Stimulated activated naive CD8-positive, alpha-beta T cell treated with anti-CD3 and anti-CD28 coated beads, Interleukin-15, amount 100 ng/mL, for 72 hours (primary cell): ENCODE results near the gene HMCN2.
A peak's percentile ranks its signal among the peaks of the same experiment; 100 is the strongest.

ENCODE experiments used
- ATAC-seq: fragments of 150-1000 bp; cut with Tn5 transposase; 2 replicates; pipeline ENCODE4 v1.10.0; 2021; ENCODE audit warnings: mild to moderate bottlenecking, moderate library complexity
- DNase-seq, 2 donors: peaks; one replicate each; pipeline ENCODE4 v3.0.0; 2021 to 2022
- H3K27ac Mint-ChIP-seq, 2 donors: one replicate each; pipeline ENCODE4 v1.8.0; 2022; ENCODE audit warnings: mild to moderate bottlenecking in 2 of 2, mixed read lengths in 2 of 2, moderate library complexity in 2 of 2
- H3K27me3 Mint-ChIP-seq: one replicate; pipeline ENCODE4 v1.8.0; 2022; ENCODE audit warnings: mixed read lengths
- H3K4me1 Mint-ChIP-seq: one replicate; pipeline ENCODE4 v1.8.0; 2022; ENCODE audit warnings: mild to moderate bottlenecking, mixed read lengths
- H3K4me3 Mint-ChIP-seq, 2 donors: one replicate each; pipeline ENCODE4 v1.8.0; 2022; ENCODE audit warnings: mild to moderate bottlenecking in 2 of 2, mixed read lengths in 2 of 2, moderate library complexity in 1 of 2
- H3K9me3 Mint-ChIP-seq, 2 donors: one replicate each; pipeline ENCODE4 v1.8.0; 2022; ENCODE audit warnings: mixed read lengths in 2 of 2

Gene HMCN2

DNA sequence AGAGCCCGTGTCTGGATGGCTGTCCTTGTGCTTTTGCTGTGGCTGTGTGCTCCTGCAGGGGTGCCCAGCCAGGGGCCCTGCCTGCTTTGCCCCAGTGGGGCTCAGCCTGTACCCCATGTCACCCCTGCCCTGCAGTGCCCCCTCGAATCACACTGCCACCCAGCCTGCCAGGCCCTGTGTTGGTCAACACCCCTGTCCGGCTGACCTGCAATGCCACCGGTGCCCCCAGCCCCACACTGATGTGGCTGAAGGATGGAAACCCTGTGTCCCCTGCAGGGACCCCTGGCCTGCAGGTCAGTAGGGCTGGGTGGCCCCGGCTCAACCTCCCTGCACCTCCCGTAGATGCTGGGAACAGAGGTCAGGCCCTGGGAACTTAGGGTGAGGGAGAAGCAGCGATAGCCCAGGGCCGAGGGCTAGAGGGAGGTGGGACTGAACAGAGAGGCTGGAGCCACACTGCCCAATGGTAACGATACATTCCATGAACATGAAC lies 96.4 kb downstream of the HMCN2 start:
- no peak overlapping the region for H3K4me3 Mint-ChIP-seq
- no peaks in the 10 kb centered on the region for H3K4me1 Mint-ChIP-seq
- peaks cover 0 to 2% of the 10 kb centered on the region in 2 donors for H3K9me3 Mint-ChIP-seq
- DNase-seq (no peak), ATAC-seq (no peak)
- H3K27me3 Mint-ChIP-seq: no peaks in the 10 kb centered on the region
- no peak overlapping the region for H3K27ac Mint-ChIP-seq

DNA sequence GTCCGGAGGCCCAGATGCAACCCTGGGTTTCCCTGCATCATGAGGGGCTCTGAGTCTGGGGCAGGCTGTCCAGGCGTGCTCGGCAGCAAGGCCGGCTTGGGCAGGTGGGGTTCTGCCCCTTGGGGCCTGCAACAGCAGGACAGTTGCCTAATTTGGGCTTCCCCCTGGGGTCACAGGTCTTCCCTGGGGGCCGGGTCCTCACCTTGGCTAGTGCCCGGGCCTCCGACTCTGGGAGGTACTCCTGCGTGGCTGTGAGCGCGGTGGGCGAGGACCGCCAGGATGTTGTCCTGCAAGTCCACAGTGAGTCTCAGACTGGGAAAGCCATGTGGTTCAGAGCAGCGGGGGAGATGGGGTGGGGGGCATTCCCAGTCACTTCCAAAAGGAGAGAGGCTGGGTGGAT lies 97.1 kb downstream of the HMCN2 start:
- Mint-ChIP-seq H3K27ac (no peak overlapping the region), H3K4me1 (peaks cover under 1% of the 10 kb centered on the region), H3K9me3 (peaks cover 0 to 9% of the 10 kb centered on the region in 2 donors), H3K27me3 (no peaks in the 10 kb centered on the region), H3K4me3 (no peak overlapping the region)
- no peak for DNase-seq
- no peak for ATAC-seq

DNA sequence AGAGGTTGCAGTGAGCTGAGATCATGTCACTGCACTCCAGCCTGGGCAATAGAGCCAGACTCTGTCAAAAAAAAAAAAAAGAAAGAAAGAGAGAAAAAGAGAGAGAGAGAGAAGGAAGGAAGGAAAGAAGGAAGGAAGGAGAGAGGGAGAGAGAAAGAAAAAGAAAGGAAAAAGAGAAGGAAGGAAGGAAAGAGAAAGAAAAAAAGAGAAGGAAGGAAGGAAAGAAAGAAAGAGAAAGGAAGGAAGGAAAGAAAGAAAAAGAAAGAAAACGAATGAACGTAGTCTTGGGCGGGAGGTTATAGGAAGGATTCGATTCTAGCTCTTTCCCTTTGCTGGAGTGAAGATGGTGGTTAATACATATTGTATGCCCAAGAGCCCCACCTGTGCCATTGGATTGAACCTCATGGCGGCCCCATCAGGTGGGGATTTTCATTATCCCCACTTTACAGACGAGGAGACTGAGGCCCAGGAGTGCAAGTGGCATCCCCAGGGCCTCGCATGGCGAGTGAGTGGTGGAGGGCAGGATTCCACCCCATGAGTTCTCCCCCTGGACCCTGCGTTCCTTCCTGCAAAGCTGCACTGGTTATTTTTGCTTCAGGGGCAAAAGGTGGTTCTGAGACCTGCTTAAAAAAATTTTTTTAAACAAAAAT lies 98.3 kb downstream of the HMCN2 start:
- ATAC-seq: no peak
- H3K4me3 Mint-ChIP-seq: no peak overlapping the region
- H3K4me1 Mint-ChIP-seq: peaks cover 13% of the 10 kb centered on the region
- no peaks in the 10 kb centered on the region for H3K27me3 Mint-ChIP-seq
- DNase-seq: no peak
- peaks cover 0 to 21% of the 10 kb centered on the region in 2 donors for H3K9me3 Mint-ChIP-seq
- no peak overlapping the region for H3K27ac Mint-ChIP-seq

DNA sequence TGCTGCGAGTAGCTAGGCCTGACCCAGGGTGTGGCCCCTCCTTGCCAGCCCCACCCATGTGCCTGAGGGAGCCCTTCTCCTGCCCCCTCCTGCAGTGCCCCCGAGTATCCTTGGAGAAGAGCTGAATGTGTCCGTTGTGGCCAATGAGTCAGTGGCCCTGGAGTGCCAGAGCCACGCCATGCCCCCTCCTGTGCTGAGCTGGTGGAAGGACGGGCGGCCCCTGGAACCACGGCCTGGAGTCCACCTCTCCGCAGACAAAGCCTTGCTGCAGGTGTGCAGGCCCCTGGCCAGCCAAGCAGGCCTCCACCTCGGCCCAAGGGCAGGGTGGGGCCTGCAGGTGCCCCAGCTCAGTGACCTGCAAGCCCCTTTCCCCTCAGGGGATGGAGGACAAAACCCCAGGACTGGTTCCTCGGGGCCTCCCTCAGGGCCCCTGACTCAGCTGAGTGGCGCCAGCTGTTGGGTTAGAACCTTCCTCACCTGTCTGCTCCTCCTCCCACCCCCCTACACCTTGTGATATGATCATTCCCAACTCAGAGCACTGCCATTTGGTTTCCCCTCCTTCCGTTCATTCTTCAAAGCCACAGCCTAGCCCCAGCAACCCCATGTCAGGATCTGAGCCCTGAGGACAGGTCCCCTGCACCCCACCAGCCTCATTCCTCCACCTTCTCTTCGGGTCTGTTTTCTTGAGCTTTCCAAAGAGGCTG lies 99.2 kb downstream of the HMCN2 start:
- Mint-ChIP-seq H3K27ac (peak overlapping the region in 1 of 2 donors; percentile 24), H3K27me3 (no peaks in the 10 kb centered on the region), H3K4me1 (peaks cover 15% of the 10 kb centered on the region), H3K9me3 (peaks cover 0 to 23% of the 10 kb centered on the region in 2 donors), H3K4me3 (no peak overlapping the region)
- no peak for DNase-seq
- ATAC-seq: no peak

DNA sequence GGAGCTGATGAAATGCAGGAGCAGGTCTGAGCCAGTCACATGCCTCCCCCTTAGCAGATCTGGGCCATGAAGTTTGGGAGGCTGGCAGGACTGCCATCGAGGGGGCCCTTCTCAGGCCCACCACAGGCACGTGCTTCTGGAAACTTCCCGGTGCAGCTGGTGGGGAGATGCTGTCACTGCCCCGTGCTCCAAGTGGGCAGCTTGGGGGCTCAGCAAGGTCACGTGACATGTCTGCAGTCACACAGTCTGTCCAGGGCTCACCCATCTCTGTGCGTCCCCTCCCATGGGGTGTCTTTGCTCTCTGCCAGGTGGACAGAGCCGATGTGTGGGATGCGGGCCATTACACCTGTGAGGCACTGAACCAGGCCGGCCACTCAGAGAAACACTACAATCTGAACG lies 99.8 kb downstream of the HMCN2 start:
- Mint-ChIP-seq H3K27me3 (no peaks in the 10 kb centered on the region), H3K4me1 (peaks cover 15% of the 10 kb centered on the region), H3K9me3 (peaks cover 0 to 23% of the 10 kb centered on the region in 2 donors), H3K4me3 (no peak overlapping the region), H3K27ac (peak overlapping the region in 1 of 2 donors; percentile 24)
- DNase-seq (no peak), ATAC-seq (no peak)

DNA sequence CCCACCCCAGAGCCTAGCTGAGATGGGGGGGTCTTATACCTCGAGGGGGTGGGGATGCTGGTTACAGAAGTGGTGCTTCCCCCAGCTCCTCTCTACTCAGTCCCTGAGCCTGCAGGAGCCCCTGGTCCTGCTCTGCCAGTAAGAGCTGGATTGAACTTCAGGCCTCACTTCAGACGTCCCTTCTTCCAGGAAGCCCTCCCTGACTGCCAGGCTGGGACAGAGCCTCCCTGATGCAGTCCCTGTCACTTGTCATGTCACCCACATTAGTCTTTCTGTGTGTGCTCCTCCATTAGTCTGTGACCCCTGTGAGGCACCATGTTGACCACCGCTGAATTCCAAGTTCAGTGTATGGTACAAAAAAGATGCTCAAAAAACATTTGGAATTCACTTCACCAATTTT lies 100.5 kb downstream of the HMCN2 start:
- Mint-ChIP-seq H3K27ac (no peak overlapping the region), H3K9me3 (peaks cover 0 to 23% of the 10 kb centered on the region in 2 donors), H3K4me1 (peaks cover 15% of the 10 kb centered on the region), H3K4me3 (no peak overlapping the region), H3K27me3 (no peaks in the 10 kb centered on the region)
- ATAC-seq: no peak
- no peak for DNase-seq

DNA sequence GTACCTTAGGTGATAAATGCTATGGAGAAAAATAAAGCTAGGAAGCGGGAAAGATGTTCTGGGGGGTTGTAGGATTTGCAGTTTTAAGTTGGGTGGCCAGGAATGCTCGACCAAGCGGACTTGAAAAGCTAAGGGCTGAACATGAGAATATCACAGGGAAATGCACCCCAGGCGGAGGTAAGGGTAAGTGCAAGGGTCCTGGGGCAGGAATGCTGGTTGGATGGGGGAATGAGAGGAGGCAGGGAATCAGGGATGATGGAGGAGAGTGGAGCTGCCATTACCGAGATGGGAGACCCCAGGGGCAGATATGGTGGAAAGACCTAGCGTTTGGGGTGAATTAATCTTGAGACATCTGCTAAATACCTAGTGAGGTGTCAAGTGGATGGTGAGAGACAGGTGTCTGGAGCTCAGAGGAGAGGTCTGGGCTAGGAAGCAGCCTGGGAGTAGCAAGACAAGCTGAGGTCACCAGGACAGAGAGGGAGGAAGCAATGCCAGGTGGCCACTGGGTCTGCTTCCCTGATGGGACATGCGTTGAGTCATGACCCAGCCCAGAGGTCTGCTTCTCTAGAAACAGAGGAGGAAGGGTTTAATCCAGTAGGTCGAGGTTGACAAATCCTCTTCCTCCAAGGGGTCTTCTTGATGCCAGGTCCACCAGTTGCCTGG lies 101.5 kb downstream of the HMCN2 start:
- DNase-seq (no peak), ATAC-seq (no peak)
- peaks cover 15% of the 10 kb centered on the region for H3K4me1 Mint-ChIP-seq
- peak overlapping the region in 1 of 2 donors; percentile 16 for H3K27ac Mint-ChIP-seq
- H3K9me3 Mint-ChIP-seq: peaks cover 0 to 23% of the 10 kb centered on the region in 2 donors
- H3K27me3 Mint-ChIP-seq: no peaks in the 10 kb centered on the region
- no peak overlapping the region for H3K4me3 Mint-ChIP-seq

DNA sequence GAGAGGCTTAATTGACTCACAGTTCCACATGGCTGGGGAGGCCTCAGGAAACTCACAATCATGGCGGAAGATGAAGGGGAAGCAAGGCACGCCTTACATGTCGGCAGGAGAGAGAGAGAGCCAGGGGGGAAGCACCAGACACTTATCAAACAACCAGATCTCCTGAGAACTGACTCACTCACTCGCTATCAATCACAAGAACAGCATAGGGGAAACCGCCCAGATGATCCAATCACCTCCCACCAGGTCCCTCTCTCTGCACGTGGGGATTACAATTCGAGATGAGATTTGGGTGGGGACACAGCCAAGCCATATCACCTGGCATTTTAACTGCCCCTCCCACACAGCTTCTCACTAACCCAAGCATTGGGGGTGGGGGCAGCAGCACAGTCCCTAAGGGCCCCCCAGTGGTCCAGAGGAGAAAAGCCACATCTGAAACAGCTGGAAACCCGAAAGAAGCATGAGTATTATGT lies 103.1 kb downstream of the HMCN2 start:
- peaks cover 15% of the 10 kb centered on the region for H3K4me1 Mint-ChIP-seq
- H3K27ac Mint-ChIP-seq: no peak overlapping the region
- no peak overlapping the region for H3K4me3 Mint-ChIP-seq
- H3K27me3 Mint-ChIP-seq: no peaks in the 10 kb centered on the region
- DNase-seq: peak in 1 of 2 donors; percentile 17
- peak; percentile 72 for ATAC-seq
- H3K9me3 Mint-ChIP-seq: peaks cover 0 to 23% of the 10 kb centered on the region in 2 donors

DNA sequence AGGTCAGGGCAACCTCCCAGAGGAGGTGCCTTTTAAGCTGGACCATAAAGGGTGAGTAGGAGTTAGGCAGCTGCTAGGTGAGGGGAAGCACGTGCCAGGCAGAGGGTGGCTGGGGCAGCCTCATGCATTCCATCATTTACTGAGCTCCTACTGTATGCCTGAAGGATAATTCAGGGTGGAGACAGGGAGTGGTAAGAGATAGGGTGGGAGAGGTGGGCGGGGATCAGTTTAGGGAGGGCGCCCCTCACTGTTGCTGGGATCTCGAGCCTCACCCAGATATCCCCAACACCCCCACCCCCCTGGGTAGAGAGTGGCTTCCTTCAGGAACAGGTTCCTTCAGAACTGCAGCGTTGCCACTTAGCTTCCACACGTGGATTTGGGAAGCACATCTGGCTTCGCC lies 104.7 kb downstream of the HMCN2 start:
- ATAC-seq: no peak
- H3K4me1 Mint-ChIP-seq: peaks cover 15% of the 10 kb centered on the region
- DNase-seq: no peak
- H3K27ac Mint-ChIP-seq: no peak overlapping the region
- H3K4me3 Mint-ChIP-seq: no peak overlapping the region
- no peaks in the 10 kb centered on the region for H3K27me3 Mint-ChIP-seq
- peaks cover 0 to 23% of the 10 kb centered on the region in 2 donors for H3K9me3 Mint-ChIP-seq

DNA sequence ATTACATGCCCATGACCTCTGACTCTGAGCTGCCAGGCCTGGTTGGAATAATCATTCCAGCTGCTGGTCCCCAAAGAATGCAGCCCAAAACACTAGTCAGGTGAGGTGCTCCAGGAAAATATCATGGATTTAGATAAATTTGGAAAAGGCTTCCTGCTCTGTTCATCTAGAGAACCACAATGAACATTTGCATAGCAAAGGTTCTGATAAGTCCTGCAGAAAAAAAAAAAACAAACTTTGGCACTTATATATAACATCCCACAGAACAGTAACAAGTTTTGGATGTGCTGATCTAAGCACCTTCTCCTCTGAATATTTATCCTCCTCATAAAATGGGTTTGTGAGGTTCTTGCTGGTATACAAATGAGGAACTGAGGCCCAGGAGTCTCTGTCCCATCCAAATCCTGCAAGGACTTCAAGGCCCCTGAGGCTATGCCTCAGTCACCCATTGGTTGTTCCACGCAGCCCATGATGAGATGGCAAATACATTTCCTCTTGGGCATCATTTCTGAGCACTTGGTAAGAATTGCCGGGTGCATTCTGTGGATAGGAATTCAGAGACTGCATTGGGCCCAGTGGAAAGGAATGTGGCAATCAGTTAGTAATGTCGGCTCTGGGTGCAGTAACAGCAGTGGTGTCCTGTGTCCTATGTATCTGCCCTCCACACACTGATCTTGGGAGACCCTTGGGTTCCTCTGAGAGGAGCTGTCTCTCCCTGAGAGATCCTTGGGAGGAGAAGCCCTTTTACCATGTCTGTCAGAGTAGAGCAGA lies 105.8 kb downstream of the HMCN2 start:
- ATAC-seq (no peak), DNase-seq (no peak)
- H3K27ac Mint-ChIP-seq: no peak overlapping the region
- peaks cover 0 to 23% of the 10 kb centered on the region in 2 donors for H3K9me3 Mint-ChIP-seq
- H3K27me3 Mint-ChIP-seq: no peaks in the 10 kb centered on the region
- no peak overlapping the region for H3K4me3 Mint-ChIP-seq
- H3K4me1 Mint-ChIP-seq: peaks cover 15% of the 10 kb centered on the region

DNA sequence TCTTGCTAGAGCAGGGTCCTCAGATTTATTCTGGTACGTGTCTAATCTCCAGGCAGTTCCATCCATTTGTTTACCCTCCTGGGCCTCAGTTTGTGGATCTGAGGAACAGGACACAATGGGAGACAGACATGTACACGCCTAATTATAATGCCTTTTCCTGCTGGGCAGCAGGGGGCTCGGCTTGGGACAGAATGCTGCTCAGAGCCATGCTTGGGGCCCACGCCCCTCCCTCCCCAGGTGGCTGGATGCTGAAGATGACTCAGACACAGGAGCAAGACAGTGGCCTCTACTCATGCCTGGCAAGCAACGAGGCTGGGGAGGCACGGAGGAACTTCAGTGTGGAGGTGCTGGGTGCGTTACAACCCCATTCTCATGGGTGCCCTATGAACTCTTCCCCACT lies 106.5 kb downstream of the HMCN2 start:
- Mint-ChIP-seq H3K9me3 (peaks cover 0 to 20% of the 10 kb centered on the region in 2 donors), H3K27ac (no peak overlapping the region), H3K4me3 (no peak overlapping the region), H3K27me3 (no peaks in the 10 kb centered on the region), H3K4me1 (peaks cover 15% of the 10 kb centered on the region)
- ATAC-seq (no peak), DNase-seq (no peak)

DNA sequence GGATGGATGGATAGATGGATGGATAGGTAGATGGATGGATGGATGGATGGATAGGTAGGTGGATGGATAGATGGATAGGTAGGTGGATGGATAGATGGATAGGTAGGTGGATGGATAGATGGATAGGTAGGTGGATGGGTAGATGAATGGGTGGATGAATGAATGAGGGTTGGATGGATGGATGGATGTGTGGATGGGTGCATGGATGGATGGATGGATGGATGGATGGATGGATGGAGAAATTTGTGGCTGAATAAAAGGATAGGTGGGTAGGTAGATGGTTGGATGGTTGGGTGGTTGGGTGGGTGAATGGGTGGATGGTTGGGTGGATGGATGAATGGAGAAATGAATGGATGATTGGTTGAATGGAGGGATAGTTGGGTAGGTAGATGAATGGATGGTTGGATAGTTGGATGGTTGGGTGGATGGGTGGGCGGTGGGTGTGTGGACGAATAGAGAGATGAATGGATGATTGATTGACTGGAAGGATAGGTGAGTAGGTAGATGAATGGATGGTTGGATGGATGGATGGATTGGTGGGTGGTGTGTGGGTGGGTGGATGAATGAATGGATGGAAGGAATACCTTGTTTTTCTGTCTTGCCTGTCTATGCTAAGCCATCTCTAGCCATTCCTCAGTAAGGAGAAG lies 108.2 kb downstream of the HMCN2 start:
- ATAC-seq (no peak), DNase-seq (no peak)
- Mint-ChIP-seq H3K4me1 (peaks cover 3% of the 10 kb centered on the region), H3K27me3 (no peaks in the 10 kb centered on the region), H3K27ac (no peak overlapping the region), H3K9me3 (peaks cover 0 to 3% of the 10 kb centered on the region in 2 donors), H3K4me3 (no peak overlapping the region)

DNA sequence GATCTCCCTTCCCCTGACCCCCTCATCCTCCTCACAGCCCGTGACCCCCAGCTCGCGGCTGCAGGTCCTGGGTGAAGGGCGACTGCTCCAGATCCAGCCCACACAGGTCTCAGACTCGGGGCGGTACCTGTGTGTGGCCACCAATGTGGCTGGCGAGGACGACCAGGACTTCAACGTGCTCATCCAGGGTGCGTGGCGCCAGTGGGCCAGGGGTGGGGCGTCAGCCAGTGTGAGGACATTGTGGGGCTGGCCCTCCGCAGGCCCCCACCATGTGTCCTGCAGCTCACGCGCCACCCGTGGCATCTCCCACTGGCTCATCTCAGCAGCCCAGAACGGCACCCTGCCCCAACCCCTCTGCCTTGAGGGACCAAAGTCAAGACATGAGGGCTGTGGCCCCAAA lies 112.1 kb downstream of the HMCN2 start:
- no peak for ATAC-seq
- H3K27ac Mint-ChIP-seq: no peak overlapping the region
- DNase-seq: no peak
- no peaks in the 10 kb centered on the region for H3K27me3 Mint-ChIP-seq
- no peaks in the 10 kb centered on the region for H3K4me1 Mint-ChIP-seq
- no peaks in the 10 kb centered on the region for H3K9me3 Mint-ChIP-seq
- H3K4me3 Mint-ChIP-seq: no peak overlapping the region

DNA sequence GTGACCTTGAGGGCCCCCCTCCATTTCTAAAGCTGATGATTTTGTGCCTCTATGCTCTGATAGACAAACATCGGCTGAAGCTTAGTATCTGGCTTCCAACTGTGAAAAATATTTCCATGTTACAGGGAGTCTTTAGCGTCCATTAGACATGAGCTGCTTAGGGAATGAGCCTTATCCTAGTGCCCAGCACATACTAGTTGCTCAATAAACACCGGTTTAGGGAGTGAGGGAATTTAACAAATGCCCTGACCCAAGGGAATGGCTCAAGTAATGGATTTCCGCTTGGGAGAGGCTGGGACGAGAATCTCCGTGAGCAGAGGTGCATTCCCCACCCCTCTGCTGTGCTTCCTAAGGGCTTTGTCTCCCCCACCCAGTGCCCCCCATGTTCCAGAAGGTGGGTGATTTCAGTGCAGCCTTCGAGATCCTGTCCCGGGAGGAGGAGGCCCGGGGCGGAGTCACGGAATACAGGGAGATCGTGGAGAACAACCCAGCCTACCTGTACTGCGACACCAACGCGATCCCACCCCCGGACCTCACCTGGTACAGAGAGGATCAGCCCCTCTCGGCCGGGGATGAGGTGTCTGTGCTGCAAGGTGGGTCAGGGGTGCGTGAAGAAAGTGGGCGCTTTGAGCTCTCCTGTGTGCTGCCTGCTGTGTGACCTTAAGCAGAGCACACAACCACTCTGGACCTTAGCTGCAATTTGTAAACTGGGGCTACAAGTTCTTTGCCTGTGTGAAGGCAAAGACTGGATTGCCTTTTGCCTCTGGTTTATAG lies 113.5 kb downstream of the HMCN2 start:
- DNase-seq (no peak), ATAC-seq (no peak)
- H3K4me3 Mint-ChIP-seq: no peak overlapping the region
- H3K27ac Mint-ChIP-seq: no peak overlapping the region
- no peaks in the 10 kb centered on the region for H3K27me3 Mint-ChIP-seq
- H3K9me3 Mint-ChIP-seq: no peaks in the 10 kb centered on the region
- no peaks in the 10 kb centered on the region for H3K4me1 Mint-ChIP-seq
